ENCODE measurements around the gene RAC3.

DNA sequence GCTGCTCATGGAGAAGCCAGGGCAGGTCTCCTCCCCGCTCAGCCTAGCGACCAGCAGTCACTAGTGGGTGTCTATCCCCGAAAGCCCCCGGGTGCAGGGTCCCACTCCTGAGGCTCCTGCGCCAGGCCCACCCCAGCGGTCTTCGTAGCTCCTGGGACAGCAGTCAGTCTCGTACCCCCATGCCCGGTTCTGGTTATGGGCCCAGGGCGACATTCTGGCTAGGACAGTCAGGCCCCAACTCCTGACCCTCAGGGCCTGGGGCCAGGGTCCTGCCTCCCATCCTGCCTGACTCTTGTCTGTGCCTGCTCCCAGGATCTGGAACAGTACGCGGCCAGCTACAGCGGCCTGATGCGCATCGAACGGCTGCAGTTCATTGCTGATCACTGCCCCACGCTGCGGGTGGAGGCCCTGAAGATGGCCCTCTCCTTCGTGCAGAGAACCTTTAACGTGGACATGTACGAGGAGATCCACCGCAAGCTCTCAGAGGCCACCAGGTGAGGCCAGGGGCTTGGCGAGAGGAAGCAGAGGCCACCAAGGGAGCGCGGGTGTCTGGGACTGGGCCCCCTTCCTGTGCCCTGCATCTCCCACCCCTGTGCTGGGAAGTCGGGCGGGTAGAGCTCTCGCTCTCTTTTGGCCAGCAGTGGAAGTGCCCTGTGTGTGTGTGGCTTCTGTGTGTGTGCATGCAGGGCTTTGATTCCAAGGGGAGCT, 22.2 kb downstream of the RAC3 start:
- TF ChIP-seq YY1 (IDR thresholded peaks at IDR 0.05; ENCODE audit: insufficient read depth, insufficient read length) (no peak), ZNF274 (IDR thresholded peaks at IDR 0.05; ENCODE audit: low read depth, low read length) (no peak)
